Activated CD4-positive, alpha-beta T cell treated with anti-CD3 and anti-CD28 coated beads for 1 hour (primary cell): ENCODE data around the gene INSYN2B.

Source experiments
- DNase-seq: peaks from one replicate; pipeline ENCODE4 v3.0.0-alpha.2; 2020

INSYN2B gene

DNA sequence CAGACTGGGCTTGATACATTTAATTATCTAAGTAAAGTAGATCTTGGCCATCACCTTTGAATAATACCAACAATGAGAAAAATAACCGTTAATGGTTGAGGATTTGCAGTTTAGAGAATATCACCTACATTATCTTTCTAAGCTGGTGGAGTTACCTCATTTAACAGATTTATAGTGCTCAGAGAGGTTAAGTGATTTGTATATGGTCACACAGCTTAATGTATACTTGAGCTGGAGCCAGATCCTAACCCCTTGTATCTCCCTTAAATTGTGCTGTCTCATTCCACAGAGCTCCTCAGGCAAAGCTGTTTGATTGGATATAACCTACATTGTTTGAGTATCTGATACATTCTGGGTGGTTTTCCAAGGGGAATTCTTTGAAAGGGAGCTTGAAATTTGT, 57.8 kb downstream of the INSYN2B start:
- no peak for DNase-seq

DNA sequence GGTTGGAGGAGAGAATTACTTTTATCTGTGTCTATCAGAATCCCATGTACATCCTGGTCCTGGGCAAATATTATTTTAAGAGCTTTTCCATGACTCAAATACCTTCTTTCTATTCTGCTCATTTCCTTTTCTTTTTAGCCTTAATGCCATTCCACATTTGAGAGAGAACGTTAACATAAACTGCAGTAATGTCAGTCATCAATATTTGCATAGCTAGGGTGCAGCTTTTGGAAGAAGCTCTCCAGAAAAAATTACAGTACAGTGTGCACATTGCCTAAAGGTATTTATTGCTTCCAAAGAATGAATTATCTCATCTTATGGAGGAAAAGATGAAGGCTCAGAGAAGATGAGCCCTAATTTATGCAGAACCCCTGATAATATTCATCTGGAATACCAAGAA, 58.3 kb downstream of the INSYN2B start:
- DNase-seq: no peak

DNA sequence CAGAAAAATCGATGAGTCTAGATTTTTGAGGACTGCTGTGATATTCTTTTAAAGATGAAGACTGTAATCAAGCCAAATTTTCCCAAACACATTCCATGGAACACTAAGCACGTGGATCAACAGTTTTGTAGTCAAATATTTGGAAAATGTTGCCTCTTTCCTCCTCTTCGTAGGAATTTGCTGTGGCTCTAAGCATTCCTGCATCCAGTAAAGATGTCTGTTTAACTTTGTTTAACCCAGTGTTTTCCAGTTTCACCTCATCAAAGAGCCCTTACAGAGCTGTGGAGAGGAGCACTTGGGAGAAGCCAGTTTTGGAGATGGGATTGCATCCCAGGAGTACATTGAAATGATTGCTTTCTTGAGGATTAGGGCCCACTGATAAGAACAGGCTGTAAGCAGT, 58.9 kb downstream of the INSYN2B start:
- no peak for DNase-seq

DNA sequence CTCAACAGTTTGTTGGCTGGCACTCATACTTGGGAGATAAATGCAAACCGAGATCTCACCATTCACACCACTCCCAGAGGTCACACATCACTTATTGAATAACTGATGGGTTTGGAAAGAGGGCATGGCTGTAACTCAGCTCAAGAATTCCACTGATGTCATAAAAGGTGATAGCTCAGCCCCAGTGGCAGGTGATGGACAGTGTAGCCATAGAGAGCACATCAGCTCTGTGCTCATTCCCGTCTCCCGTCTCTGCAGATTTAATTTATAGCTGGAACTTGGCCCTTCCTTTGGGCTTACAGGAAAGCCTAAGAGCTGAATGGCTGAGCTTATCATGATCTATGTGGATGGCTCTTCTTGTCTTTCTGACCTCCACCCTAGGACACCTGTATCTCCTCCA, 59.8 kb downstream of the INSYN2B start:
- no peak for DNase-seq

DNA sequence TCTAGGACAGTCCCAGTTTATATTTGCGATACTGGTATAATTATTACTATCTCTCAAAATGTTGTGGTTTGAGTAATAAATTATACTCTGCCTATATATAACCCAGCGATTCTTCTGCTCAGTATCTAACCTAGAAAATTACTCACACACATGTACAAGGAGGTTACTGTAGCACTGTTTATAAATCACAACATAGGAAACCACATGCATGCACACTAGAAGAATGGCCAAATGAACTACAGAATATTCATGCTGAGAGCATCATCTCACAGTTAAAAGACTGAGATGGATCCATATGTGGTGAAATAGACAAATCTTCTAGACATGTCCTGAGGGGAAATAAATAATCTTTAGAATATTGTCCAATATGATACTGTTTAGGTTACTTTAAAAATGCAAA, 62.1 kb downstream of the INSYN2B start:
- DNase-seq: no peak

DNA sequence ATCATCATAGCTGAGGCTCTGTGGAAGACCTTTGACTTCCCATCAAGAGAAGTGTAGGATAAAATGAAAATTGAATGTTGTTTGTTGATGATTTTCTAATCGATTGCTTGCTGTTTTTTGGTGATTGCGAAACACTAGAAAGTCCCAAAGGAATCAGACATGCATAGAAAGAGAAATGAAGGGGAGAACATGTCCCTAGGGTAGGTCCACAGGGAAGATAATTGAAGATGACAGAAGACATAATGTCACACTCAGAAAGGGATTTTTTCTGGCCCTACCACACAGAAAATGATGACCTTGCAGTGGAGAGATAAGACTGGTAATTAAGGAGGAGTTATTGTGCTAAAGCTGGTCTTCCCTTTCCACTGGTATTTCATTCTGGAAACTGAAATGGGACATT, 62.8 kb downstream of the INSYN2B start:
- no peak for DNase-seq

DNA sequence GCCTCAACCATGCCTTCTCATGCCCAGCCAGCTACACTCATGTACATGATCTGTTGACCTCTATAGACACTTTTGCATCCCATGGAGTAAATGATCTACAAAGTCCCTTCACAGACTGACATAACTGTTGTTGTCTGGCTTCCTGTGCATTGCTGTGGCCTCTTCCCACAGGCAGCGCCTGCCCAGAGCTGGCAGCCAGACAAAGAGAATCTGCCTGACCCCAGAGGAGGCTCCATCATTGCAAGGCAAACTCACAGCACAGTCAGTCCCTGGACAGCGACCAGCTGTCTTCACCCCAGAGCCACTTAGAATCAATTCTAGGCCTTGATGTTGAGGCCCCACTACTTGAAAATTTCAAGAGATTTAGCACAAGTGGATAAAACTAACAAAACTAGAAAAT, 65.5 kb downstream of the INSYN2B start:
- DNase-seq: no peak

DNA sequence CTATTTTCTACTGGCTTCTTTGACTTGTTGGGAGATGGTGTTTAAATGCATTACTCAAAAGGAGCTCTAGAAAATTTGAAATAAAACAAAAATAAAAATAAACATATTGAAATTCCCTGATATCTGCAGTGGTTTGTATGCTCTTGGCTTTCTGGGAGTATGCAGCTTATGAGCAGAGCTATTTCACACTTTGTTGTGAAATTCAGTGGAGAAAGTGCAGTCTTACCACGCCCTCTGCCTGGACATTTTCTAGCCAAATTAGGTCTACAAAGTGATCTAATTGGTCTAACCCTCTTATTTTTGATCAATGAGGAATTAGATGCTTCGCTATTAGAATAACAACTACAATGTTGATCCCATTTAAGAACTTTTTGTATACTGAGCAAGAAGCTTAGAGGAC, 66.8 kb downstream of the INSYN2B start:
- DNase-seq: no peak

DNA sequence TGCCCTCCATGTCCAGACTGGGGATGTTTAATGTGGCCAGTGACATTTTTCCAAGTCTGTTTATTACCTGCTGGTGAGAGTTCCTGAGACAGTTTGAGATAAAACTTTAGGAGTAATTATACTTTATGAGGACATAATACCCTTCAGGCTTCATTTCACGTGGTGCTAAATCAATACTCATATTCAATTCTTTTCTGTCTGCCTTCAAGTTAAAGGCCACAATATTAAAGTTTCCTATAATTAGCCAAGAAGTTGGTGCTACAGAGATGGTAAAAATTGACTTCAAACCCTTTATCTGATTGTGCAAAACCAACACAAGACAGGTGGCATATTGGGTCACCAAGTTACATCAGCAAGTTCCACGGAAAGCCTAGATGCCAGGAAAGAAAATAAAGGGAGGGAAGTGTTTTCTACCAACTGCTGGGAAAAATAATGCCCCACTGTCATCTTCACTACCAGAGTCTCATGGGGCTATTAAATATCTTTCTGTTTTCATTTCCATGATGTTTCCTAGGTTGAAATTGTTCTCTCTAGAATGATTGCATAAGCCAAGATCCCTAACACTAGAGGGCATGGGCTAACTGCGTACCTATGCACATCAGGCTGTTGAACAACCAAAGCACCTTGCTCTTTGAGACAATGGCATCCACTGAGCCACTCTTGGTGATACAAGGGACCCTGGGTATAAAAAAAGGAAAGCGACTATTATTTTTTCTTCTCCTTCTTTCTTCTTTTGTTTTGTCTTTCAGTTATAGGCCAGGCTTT, 68.7 kb downstream of the INSYN2B start:
- DNase-seq: no peak

DNA sequence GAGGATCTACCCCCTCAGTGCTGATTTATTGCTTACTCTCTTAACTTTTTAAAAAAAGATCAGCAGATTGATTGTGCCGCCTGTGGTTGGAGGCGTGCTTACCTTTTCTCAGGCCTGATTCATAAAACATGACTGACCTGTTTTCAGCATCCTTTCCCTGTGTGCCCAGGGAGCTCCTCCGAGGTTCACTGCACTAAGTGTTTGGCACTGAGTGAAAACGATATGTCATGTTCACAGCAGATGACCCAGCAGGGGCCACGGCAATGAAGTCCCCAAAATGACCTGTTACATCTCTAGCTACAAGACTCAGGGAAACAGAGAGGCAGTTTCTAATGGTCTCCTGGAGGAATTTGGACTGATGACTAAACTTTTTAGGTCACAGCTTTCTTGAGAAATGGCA, 69.9 kb downstream of the INSYN2B start:
- no peak for DNase-seq

DNA sequence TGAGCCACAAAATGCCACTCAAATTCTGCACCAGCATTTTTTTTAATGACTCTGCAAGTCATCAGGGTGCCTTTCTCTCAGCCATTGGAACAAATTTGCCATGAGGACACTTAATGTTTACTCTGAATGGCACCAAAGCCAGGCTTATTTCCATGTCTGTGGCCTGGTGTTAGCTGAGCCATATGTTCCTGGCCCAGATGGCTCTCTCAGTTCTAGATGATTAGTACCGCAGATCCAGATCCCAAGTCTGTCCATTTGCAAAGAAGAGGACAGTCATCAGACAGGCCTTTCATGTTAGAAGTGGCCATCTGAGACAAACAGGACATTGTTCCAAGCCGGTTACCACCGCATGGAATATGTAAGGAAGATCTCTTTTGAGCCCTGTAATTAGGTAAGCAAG, 70.3 kb downstream of the INSYN2B start:
- DNase-seq: no peak

DNA sequence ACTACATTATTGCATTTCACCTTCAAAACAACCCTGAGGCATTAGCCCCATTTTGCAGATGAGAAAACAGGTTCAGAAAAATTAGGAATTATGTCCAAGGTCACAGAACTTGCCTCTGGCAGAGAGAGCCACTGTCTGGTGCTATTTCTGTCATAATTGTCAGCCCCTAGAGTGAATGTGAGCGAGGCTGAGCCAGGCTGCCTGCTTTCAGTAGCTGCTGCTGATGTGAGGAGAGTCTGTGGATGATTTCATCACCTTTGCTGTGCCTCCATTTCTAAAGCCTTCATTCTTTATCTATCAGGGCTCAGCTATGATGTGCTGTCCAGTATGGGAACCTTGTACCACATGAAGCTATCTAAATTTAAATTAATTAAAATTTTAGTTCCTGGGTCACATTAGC, 71.4 kb downstream of the INSYN2B start:
- no peak for DNase-seq

DNA sequence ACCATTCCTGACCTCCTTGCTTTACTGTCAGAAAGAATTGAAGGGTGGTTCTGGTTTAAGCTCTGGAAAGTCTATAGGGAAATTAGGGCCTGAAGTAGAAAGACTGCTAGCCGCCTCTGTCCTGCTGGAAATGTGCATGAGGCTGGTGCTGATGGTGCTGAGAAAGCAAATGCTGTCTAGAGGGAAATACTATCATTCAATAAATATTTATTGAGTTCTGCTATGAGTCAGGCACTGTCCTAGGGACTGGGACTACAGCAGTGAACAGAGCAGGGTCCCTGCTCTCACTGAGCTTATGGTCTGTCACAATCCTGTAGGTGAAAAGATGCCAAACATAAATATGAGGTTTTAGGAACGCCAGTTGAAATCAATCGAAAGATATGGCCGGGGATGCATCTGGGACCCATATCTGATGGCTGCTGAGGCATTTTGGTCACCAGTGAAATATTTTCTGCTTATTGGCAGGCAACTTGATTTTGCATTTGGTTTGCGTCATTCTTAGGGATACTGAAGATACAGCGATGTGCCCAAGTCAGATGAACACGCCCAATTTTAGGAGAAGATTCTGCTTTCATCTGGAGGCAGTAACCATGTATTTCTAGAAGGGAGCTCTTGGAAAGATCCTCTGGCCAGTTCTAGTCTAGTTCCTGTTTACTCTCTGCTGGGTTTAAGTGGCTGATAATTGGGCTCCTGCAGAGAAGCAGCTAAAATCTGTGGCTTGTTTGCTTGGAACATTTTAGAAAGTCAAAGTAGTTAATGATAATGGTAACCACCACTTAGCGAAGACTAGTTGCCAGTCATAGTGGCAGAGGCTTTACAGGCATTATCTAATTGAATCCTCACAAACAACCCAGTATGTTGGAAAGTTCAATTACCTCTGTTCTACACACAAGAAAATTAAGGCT, 73.3 kb downstream of the INSYN2B start:
- no peak for DNase-seq

DNA sequence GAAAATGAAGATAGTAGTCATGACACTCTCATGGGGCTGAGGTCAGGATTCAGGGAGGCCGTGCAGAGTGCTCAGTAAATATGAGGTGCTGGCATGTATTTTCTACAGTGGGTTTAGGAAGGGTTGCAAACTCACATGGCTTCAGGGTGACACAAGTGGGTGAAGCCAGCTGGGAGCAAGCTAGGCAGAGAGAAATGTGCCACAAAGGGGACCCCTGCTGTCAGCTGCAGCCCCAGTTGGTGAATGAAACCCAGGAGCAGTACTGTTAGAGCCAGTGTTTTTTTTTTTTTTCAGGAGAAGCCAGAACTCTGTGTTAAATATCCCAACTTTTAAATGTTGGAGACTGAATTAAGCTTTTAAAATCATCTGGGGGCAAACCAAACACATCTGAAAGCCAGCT, 75.3 kb downstream of the INSYN2B start:
- DNase-seq: no peak

DNA sequence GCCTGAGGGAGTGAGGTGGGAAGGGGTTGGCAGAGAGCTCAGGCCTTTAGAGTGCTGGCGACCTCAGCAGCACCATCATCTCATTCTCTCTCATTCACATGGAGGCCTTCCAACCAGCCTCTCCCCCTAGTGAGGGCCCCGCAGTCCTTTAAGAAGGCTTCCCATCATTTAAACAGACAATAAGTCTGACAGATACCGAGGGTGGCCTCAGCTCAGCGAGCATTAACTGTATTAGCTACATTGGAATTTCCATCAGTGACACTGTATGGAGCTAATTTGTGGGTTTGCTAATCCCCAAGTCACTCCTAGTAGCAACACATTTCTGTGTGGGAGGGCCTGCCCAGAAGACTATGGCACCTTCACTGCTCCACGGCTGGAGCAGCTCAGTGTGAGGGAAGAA, 75.8 kb downstream of the INSYN2B start:
- no peak for DNase-seq

DNA sequence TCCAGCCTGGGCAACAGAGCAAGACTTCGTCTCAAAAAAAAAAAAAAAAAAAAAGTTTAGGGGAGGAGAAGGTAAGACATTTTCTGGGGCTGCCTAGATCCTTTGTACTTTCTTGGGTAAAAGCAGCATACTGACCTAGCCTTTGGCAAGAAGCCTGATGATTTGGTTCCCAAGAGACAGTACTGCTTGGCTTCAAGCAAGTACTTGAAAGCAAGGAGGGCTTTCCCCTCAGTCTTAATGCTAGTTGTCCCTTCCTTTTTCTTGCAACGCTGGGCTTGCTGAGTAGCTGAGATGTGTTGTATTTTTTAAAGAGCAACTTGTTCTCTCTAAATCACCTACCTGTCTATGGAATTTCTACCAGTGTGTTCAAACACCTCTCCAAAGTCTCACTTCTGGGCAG, 76.2 kb downstream of the INSYN2B start:
- DNase-seq: no peak

DNA sequence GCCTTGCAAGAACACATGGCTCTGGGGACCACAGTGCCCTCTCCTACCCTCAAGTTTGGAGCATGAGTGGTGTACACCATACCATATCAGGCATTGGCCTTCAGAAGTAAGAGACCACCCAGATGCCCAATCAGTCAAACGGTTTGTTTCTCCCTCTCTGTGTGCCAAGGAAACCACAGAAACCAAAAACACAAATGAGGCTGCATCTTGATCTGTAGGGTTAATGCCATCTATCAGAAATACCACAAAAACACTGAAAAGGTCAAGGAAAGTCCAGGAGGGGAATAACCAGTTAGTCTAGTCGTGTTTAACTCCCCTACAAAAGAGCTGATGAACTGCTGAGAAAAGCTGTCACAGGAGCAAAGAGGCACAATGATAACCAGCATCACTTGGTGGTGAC, 78.4 kb downstream of the INSYN2B start:
- no peak for DNase-seq

DNA sequence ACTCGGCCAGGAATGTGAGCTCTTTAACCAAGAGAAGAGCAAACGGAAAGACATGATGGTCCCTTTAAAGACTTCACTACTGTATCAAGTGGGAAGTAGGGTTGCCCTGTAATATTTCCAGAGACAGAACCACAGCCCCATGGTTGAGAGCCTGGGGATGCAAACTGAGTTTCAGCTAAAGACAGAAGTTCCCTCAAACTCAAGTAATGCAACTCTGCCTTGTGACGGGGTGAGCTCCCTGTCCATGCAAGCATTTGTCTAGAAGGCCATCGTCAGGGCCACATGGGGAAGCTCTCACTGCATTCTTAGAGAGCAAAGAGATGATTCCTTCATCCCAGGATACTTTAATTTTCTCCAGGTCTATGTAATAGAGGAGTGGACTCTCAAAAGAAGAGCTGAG, 82.8 kb downstream of the INSYN2B start:
- no peak for DNase-seq

DNA sequence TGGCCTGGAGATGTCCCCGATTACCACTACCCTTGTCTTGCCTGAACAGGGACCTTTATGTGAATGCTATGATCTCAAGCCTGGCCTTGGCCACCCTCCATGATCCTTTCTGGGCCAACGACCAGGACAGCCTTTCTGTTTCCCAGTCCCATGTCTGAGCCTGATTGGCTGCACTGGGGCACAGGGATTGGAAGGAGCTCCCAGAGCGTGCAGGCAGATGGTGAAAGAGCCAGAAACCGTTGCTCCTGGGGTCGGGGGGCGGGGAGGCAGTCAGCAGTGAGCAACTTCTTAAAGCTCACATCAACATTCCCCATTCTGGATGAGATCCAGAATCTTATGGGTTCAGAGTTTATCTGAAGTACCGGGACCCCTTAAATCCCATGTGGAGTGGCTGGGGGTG, 84.4 kb downstream of the INSYN2B start:
- DNase-seq: no peak

DNA sequence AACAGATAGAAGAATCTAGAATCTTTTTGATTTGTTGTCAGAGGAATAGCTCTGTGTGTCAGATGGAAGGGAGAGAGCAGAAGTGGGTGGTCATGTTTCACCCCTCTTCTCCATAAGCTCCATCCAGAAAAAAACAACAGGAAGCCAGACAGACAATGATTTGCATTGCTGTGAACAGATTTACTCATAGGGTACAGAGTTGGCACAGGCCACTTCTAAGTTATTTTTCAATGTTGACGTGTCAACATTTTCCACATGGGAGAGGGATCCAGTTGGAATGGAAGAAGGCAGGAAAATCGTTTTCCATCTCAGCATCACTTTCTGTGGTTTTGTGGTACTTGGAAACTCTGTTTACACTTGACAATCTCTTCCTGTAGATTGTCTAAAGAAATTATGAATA, 86.7 kb downstream of the INSYN2B start:
- no peak for DNase-seq

DNA sequence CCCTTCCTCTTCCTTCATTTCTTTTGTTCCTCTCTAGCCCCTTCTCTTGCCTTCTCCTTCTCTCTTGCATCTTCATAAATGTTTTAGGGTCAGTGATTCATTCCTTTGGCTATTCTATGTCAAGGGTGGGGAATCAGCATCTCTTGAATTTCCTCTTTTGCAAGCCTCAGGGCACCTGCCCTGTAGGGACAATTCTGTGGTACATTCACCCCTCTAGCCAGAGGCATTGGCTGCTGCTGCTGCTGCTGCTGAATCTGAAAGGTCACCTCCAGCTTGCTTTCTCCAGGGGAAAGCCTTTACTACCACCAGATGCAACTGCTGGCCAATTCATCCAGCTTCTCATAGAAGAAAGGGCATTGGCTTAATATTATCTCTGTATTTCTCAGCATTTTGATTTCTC, 87.3 kb downstream of the INSYN2B start:
- DNase-seq: no peak

DNA sequence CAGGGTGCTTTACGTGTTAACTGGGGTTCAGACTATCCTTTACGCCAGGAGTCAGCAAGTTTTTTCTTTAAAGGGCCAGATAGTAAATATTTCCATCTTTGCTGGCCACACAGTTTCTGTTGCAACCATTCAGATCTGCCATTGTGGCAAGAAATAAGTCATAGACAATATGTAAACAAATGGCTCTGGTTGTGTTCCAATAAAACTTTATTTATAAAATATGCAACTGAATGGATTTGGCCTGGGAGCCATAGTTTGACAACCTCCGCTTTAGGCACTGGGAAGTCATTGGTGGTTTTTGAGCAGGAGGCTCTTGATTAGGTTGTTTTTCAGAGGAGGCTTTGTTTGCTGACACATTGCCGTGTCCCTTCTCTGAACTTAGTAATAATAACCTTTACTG, 90.7 kb downstream of the INSYN2B start:
- DNase-seq: no peak

DNA sequence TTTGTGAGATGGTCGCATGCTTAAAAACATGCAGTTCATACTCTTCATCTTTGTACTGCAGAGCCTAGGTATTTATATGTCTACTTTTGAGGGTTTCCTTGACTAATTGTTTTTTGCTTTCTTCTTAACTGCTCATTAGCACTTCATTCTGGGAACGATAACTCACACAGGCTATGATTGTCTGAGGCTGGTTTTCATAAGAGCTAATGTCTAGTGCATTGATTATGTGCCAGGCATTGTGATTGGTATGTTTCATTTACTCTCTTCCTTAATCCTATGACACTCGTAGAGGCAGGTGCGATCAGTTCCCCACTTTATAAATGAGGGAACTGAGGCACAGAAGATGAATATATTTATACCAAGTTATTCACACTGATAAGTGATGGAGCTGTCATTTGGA, 93.6 kb downstream of the INSYN2B start:
- DNase-seq: no peak

DNA sequence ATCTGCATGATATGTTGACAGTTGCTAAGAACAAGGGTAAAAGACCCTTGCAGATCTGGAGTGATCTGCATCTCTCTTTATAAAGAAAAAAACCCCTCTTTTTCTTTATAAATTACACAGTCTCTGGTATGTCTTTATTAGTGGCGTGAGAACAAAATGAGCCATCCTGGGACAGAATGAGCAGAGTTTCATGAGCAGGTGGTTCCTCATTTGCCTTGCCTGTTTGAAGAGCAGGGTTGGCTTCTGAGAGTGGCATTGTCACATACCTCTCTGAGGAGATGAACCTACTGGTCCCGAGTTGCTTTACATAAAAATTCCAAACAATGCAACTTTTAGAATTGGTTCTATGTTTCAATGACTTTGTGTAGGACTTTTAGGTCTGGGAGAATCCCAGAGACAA, 94.3 kb downstream of the INSYN2B start:
- no peak for DNase-seq
